ENCODE measurements around the gene HINT2. TPM values are rescaled to one million over a fixed set of nuclear protein-coding genes. Genes with fewer than 3 reads are reported as not detected.

The HINT2 gene
- total RNA-seq, 1 experiment from 2014 or later, result 51.5 TPM

- TF ChIP-seq CTCF (conservative IDR thresholded peaks at IDR 0.05; ENCODE audit: low read depth, low read length) (no peak), EZH2 (IDR thresholded peaks at IDR 0.05; ENCODE audit: borderline replicate concordance, low read depth, low read length, poor library complexity, severe bottlenecking) (no peak)
- Histone ChIP-seq H3K27ac (ENCODE audit: low read depth, low read length, poor library complexity, severe bottlenecking) (no peak overlapping the region), H3K27me3 (replicated peaks; ENCODE audit: insufficient read depth, low read depth, low read length, poor library complexity) (no peaks in the 10 kb centered on the region), H3K9me3 (ENCODE audit: low read depth, low read length, poor library complexity, severe bottlenecking) (no peaks in the 10 kb centered on the region), H3K4me1 (ENCODE audit: insufficient read depth, low read length, poor library complexity, severe bottlenecking) (no peaks in the 10 kb centered on the region), H3K4me3 (ENCODE audit: low read depth, low read length, poor library complexity, severe bottlenecking) (no peak overlapping the region), H3K36me3 (ENCODE audit: insufficient read depth, low read length, poor library complexity, severe bottlenecking) (peaks cover 5% of the 10 kb centered on the region)
- ChIA-PET POLR2A (ENCODE audit: low non-redundant PET) (no interaction called here), CTCF (no interaction called here)
- intact Hi-C loops (cut with micrococcal nuclease; ENCODE audit: unreplicated experiment), result no loop called here
- no TSS peak for BruUV-seq (replicated peaks)
- DNase-seq (ENCODE audit: low spot score), result no peak
Observed at GRCh38 chr9:35801328-35802128, 13.3 kb downstream of the HINT2 start.

GRCh38 chr9:35800530-35800929 lies 14.3 kb downstream of the HINT2 start:
- CTCF ChIA-PET, result no interaction called here
- POLR2A ChIA-PET (ENCODE audit: low non-redundant PET), result no interaction called here
- Histone ChIP-seq H3K27ac (ENCODE audit: low read depth, low read length, poor library complexity, severe bottlenecking) (no peak overlapping the region), H3K4me1 (ENCODE audit: insufficient read depth, low read length, poor library complexity, severe bottlenecking) (no peaks in the 10 kb centered on the region), H3K4me3 (ENCODE audit: low read depth, low read length, poor library complexity, severe bottlenecking) (no peak overlapping the region), H3K9me3 (ENCODE audit: low read depth, low read length, poor library complexity, severe bottlenecking) (no peaks in the 10 kb centered on the region), H3K36me3 (ENCODE audit: insufficient read depth, low read length, poor library complexity, severe bottlenecking) (peaks cover 5% of the 10 kb centered on the region), H3K27me3 (replicated peaks; ENCODE audit: insufficient read depth, low read depth, low read length, poor library complexity) (no peaks in the 10 kb centered on the region)
- no TSS peak for BruUV-seq (replicated peaks)
- intact Hi-C loops (cut with micrococcal nuclease; ENCODE audit: unreplicated experiment), result no loop called here
- TF ChIP-seq EZH2 (IDR thresholded peaks at IDR 0.05; ENCODE audit: borderline replicate concordance, low read depth, low read length, poor library complexity, severe bottlenecking) (no peak), CTCF (conservative IDR thresholded peaks at IDR 0.05; ENCODE audit: low read depth, low read length) (no peak)
- DNase-seq (ENCODE audit: low spot score), result no peak

GRCh38 chr9:35798658-35799374 lies 16.0 kb downstream of the HINT2 start:
- no peak overlapping the region for H3K27ac ChIP-seq (ENCODE audit: low read depth, low read length, poor library complexity, severe bottlenecking)
- BruUV-seq (replicated peaks), result no TSS peak
- CTCF ChIA-PET, result no interaction called here
- H3K4me1 ChIP-seq (ENCODE audit: insufficient read depth, low read length, poor library complexity, severe bottlenecking), result no peaks in the 10 kb centered on the region
- no peak overlapping the region for H3K4me3 ChIP-seq (ENCODE audit: low read depth, low read length, poor library complexity, severe bottlenecking)
- POLR2A ChIA-PET (ENCODE audit: low non-redundant PET), result no interaction called here
- no peaks in the 10 kb centered on the region for H3K9me3 ChIP-seq (ENCODE audit: low read depth, low read length, poor library complexity, severe bottlenecking)
- peaks cover 5% of the 10 kb centered on the region for H3K36me3 ChIP-seq (ENCODE audit: insufficient read depth, low read length, poor library complexity, severe bottlenecking)
- no peak for DNase-seq (ENCODE audit: low spot score)
- H3K27me3 ChIP-seq (replicated peaks; ENCODE audit: insufficient read depth, low read depth, low read length, poor library complexity), result no peaks in the 10 kb centered on the region
- no peak for TF ChIP-seq EZH2 (IDR thresholded peaks at IDR 0.05; ENCODE audit: borderline replicate concordance, low read depth, low read length, poor library complexity, severe bottlenecking)
- no peak for TF ChIP-seq CTCF (conservative IDR thresholded peaks at IDR 0.05; ENCODE audit: low read depth, low read length)
- intact Hi-C loops (cut with micrococcal nuclease; ENCODE audit: unreplicated experiment), result loop anchor here (10.0 kb wide), 1 partner anchor 226 kb away; no protein-coding TSS in a partner anchor

Measured in A673 (cell line).